Measurements from ENCODE around the gene EED. TPM values are rescaled to one million over a fixed set of nuclear protein-coding genes. Genes with fewer than 3 reads are reported as not detected.

EED gene
- total and polyA plus RNA-seq, 12 donors: 8.0 to 17.3 (median 9.6) TPM

DNA sequence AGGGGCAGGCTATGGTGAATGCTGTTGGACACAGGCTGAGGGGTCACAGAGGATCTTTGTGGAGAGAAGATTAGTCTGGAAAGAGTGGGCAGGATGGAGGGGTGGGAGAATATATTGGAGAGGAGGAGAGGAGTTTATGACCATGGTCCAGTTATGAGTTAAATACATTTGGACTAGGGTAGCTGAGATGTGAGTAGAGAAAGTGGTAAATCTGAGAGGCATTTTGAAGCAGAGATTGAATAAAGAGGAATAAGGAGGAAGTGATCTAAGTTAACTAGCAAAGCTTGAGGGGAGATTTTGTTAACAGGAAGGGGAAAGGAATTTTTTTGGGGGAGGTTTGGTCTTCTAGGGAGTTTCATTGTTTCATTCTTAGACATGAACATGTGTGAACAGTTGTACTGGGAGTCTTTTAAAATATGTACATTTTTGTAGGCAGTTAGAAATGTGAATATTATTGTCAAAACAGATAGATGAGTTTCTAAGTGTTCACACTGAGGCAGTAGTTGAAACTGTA is 43.1 kb upstream of the EED start:
- Histone ChIP-seq H3K4me1 (peaks cover 0 to 70% (median 6%) of the 10 kb centered on the region in 9 donors), H3K9me3 (no peaks in the 10 kb centered on the region), H3K36me3 (no peaks in the 10 kb centered on the region), H3K27me3 (no peaks in the 10 kb centered on the region), H3K4me3 (no peak overlapping the region), H3K27ac (peak overlapping the region in 3 of 10 donors; percentile 42 to 84 (median 53))
- intact Hi-C loops (cut with DNase I): loop anchor here in 4 of 10 donors (5.0 to 10.0 kb wide), 2 partner anchors 259 to 347 kb away; partner anchors contain the start of gene CCDC83 (in 1 of the 4)
- DNase-seq (no peak), ATAC-seq (no peak)
- TF ChIP-seq, protein P1, sequence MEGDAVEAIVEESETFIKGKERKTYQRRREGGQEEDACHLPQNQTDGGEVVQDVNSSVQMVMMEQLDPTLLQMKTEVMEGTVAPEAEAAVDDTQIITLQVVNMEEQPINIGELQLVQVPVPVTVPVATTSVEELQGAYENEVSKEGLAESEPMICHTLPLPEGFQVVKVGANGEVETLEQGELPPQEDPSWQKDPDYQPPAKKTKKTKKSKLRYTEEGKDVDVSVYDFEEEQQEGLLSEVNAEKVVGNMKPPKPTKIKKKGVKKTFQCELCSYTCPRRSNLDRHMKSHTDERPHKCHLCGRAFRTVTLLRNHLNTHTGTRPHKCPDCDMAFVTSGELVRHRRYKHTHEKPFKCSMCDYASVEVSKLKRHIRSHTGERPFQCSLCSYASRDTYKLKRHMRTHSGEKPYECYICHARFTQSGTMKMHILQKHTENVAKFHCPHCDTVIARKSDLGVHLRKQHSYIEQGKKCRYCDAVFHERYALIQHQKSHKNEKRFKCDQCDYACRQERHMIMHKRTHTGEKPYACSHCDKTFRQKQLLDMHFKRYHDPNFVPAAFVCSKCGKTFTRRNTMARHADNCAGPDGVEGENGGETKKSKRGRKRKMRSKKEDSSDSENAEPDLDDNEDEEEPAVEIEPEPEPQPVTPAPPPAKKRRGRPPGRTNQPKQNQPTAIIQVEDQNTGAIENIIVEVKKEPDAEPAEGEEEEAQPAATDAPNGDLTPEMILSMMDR (IDR thresholded peaks at IDR 0.05): no peak

DNA sequence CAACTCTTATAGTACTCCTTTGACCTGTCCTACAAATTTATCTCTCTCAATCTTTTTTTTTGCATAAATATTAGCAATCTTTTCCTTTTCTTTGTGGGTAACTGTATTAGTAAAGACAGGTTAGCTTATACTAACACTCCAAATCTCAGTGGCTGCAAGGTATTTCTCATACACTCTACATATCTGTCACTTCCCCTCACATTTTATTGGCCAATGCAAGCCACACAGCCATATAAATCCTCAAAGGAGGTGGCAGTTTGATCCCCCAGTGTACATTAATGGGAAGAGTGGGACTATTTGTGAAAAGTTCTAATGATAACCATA is 42.6 kb upstream of the EED start:
- H3K27ac ChIP-seq: peak overlapping the region in 6 of 10 donors; percentile 34 to 84 (median 43)
- no peaks in the 10 kb centered on the region for H3K36me3 ChIP-seq
- ATAC-seq (peak in 6 of 8 donors; percentile 22 to 53 (median 37)), DNase-seq (no peak)
- H3K4me1 ChIP-seq: peaks cover 0 to 65% (median 6%) of the 10 kb centered on the region in 9 donors
- H3K4me3 ChIP-seq: peak overlapping the region in 8 of 10 donors; percentile 25 to 46 (median 43)
- TF ChIP-seq, protein P1 (IDR thresholded peaks at IDR 0.05): no peak
- no peaks in the 10 kb centered on the region for H3K27me3 ChIP-seq
- no peaks in the 10 kb centered on the region for H3K9me3 ChIP-seq
- intact Hi-C loops (cut with DNase I): loop anchor here in 4 of 10 donors (5.0 to 10.0 kb wide), 2 partner anchors 260 to 347 kb away; partner anchors contain the start of gene CCDC83 (in 1 of the 4)

DNA sequence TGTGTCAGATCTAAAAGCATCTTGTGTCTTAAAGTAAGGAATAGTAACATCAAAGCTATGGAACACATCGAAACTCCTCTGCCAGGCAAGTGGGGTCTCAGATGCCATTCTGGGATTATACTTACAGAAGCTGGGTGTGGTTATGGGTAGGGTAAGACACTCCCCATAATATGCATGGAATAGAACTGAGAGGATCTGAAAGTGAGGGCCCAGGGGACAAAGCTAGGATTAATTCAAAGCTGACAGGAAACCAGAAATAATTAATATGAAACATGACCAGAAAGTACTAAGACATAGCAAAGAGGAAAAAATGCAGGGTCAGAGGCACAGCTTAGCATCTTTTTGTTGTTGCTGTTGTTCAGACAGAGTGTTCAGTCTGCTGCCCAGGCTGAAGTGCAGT is 40.2 kb upstream of the EED start:
- Histone ChIP-seq H3K9me3 (peaks cover 0 to 3% (median 0%) of the 10 kb centered on the region in 11 donors), H3K36me3 (no peaks in the 10 kb centered on the region), H3K27ac (peak overlapping the region in 1 of 10 donors; percentile 77), H3K4me1 (peaks cover 0 to 54% (median 6%) of the 10 kb centered on the region in 9 donors), H3K27me3 (no peaks in the 10 kb centered on the region), H3K4me3 (no peak overlapping the region)
- intact Hi-C loops (cut with DNase I): loop anchor here in 4 of 10 donors (5.0 to 10.0 kb wide), 2 partner anchors 262 to 350 kb away; partner anchors contain the start of gene CCDC83 (in 1 of the 4)
- TF ChIP-seq, protein P1 (IDR thresholded peaks at IDR 0.05): no peak
- 89 to 93% methylated on average over 1 of the region's 1 CpG for WGBS, 2 donors
- ATAC-seq (no peak), DNase-seq (no peak)

DNA sequence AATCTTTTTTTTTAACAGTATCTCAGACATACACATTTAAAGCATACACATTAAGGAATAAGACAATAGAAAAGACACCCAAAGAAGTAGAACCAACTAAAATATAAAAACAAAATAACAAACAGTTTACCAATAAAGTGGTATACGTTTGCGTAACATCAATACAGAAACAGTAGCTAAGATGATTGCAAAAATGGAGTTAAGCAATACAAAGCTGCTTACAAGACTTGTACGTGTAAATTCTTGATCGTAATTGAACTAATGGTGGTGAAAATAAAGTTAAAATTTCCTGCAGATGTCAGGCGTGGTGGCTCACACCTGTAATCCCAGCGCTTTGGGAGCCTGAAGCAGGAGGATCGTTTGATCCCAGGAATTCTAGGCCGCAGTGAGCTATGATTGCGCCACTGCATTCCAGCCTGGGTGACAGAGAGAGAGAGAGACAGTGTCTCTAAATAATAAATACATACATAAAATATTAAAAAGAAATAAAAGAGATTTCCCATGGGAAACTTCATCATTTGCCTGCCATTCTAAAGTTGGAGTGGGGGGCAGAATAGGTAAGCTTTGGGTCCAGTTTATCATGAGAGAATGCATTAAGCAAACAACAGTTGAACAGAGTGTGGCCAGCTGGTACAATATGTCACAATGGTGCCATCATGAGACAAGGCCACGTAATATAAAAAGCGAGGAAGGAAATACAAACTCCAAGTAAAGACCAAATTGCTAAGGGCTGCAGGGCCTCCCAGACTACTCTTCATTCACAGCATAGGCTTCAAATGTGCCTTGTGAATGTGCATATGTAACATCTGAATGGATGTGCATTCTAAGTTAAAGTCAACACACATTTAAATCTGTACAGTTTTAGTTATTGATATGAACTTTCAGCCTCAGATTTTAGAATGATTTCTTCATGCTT is 38.9 kb upstream of the EED start:
- H3K36me3 ChIP-seq: no peaks in the 10 kb centered on the region
- H3K4me3 ChIP-seq: no peak overlapping the region
- H3K27ac ChIP-seq: peak overlapping the region in 1 of 10 donors; percentile 77
- no peaks in the 10 kb centered on the region for H3K27me3 ChIP-seq
- 88 to 91% methylated on average over 11 of the region's 11 CpGs for WGBS, 2 donors
- DNase-seq: no peak
- H3K9me3 ChIP-seq: peaks cover 0 to 3% (median 0%) of the 10 kb centered on the region in 11 donors
- intact Hi-C loops (cut with DNase I): loop anchor here in 1 of 10 donors (10.0 kb wide), 1 partner anchor 351 kb away; the partner anchor contains the start of gene CCDC83
- TF ChIP-seq, protein P1 (IDR thresholded peaks at IDR 0.05): peak in 5 of 9 donors; percentile 12 to 25 (median 17)
- H3K4me1 ChIP-seq: peaks cover 0 to 45% (median 6%) of the 10 kb centered on the region in 9 donors
- no peak for ATAC-seq

Measured in heart right ventricle (tissue), 16 donors.